Measurements from ENCODE around the gene C2CD4C.
A peak's percentile ranks its signal among the peaks of the same experiment; 100 is the strongest.
"Not testable (repeated sequence)": the region's sequence is repeated elsewhere in the genome, so short reads cannot be mapped to it uniquely, and the experiment has no call there.

C2CD4C gene

DNA sequence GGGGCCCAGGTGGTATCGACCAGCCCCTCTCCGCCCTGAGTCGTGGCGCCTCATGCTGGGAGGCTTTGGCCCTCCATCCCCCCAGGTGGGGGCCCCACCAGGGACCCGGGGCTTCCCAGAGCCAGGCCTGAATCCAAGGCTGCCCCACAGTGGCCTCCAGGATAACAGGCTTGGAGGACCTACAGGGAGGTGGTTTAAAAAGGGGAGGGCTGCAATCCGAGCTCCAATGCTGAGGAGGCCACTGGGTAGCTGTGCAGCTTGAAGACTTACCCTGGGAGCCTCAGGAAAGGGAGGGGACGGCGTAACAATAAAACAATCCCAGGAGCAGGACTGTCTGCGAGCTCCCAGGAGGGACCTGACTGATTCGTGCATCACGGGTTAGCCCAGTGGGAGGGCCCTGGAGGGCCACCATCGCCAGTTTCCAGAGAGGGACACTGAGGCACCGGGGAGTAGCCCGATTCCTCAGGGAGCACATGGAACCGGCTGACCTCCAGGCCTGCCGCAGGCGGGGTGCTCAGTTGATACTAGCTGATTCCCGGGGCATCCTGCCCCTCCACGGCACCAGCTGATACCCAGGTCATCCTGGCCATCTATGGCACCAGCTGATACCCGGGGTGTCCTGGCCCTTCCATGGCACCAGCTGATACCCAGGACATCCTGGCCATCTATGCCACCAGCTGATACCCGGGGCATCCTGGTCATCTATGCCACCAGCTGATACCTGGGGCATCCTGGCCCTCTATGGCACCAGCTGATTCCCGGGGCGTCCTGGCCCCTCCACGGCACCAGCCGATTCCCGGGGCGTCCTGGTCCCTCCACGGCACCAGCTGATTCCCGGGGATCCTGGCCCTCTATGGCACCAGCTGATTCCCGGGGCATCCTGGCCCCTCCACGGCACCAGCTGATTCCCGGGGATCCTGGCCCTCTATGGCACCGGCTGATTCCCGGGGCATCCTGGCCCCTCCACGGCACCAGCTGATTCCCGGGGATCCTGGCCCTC is 3.7 kb upstream of the C2CD4C start:
- peak; percentile 40 for DNase-seq

DNA sequence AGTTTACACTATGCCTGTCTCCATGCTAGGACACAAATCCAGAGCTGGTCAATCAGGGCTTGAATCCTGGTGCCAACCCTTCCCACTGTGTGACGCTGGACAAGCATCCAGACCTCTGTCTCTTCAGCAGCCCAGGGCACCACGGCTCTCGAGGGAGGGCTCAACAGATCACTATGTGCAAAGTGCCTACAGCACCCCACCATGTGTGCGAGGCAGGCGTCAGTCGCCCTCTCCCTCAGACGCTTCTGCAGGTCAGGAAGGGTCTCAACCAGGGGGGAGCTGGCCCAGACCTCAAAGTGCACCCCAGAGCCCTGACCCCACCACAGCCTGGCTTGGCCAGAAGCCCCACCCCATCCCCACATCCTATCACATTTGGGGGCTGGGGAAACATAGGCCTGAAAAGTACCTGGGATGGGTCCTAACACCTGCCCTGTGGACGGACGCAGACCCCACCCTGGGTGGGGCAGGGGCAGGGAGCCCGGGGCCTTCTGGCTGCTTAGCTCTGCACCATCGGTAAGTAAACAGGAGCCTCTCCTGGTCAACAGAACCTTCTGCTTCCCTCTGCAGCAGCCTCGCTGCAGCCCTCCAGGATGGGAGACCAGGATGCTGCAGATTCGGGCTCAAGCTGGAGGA is 2.9 kb upstream of the C2CD4C start:
- peak; percentile 42 for DNase-seq

DNA sequence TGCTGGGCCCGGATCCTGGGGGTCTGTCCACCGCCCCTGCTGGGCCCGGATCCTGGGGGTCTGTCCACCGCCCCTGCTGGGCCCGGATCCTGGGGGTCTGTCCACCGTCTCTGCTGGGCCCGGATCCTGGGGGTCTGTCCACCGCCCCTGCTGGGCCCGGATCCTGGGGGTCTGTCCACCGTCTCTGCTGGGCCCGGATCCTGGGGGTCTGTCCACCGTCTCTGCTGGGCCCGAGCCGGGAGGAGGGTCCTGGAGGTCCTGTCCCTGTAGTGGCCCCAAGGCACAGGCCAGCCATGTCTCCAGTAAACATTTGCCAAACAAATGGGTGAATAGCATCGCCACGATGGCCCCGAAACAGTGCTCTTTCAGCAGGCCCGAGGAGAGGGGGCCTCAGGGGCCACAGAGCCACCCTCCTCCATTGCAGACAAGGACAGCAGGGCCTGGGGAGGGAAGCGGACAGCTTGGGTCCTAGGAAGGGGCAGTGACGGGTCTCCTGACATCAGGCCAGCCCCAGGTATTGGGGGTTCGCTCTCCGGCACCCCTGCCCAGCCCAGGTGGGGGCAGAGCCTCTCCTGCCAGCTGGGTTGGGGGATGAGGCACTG is 2.3 kb upstream of the C2CD4C start:
- not testable (repeated sequence) for DNase-seq

DNA sequence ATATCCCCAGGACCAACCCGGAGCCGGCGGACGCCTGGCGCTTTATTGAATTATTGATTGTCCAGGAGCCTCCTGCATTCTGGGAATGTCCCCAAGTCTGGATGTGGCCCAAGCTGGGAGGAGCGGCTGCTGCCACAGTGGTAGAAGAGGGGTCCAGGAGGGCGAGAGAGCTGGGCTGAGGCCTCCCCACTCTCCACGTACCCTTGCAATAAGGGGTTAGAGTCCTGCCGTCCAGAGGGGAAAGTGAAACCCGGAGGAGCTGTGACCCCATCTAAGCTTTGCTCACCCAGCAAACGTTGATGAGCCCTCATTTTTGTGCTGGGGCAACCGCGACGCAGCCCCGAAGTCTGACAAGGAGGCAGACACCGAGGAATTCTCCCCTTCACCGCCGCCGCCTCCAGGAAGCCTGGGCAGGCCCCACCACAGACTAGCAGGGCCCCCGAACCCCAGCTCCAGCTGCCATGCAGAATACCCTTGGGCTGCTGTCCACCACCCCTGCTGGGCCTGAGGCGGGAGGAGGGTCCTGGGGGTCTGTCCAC is 1.4 kb upstream of the C2CD4C start:
- peak; percentile 39 for DNase-seq

DNA sequence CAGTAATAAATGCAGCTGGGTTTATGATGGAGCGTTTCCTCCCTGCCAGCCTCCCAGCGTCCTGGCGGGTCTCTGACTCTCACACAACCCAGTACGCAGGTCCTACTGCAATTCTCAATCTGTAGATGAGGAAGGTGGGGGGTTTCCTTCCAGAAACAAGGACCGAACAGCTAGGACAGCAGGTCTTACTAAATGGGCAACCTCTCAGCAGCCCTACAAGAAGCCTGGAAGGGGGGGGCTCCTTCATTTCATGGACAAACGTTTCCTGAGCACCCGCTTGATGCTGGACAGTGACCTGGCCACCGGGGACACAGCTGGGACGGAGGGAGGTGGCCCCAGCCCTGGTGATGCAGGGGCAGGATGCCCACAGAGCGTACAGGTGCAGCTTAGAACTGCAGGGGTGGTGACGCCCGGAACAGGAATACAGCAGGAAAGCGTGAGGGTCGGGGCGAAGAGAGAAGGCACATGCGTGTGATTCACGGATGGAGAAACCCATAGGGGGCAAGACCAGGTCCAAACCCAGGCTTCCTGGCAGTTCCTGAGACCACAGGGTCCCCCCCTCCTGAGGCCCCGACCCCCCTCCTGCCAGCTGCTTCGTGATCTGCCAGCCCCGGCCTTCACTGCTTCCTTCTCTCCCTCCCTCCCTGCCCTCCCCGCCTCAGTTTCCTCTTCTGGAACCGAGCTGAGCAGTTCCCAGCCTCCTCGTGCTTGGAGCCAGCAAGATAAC is 732 bp upstream of the C2CD4C start:
- no peak for DNase-seq

DNA sequence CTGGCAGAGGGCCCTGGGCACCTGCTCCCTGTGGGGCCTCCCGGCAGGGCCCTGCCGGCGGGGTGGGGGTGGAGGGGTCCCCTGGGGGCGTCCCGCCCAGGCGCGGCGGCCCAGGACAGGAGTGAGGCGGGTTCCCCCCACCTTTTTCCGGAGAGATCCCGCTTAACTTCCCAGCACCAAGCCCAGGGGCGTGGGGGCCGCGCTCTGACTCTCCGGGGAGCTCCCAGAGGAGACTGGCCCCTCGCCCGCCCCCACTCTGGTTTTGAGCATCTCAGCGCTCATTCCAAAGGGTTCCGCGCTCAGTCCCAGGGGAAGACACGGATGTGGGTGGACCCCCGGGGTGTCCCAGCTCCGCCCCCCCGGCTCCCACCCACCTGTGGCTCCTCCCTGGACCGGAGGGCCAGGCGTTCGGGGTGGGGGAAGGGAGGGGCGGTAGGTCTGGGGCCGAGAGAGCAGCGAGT is 476 bp downstream of the C2CD4C start:
- DNase-seq = no peak

DNA sequence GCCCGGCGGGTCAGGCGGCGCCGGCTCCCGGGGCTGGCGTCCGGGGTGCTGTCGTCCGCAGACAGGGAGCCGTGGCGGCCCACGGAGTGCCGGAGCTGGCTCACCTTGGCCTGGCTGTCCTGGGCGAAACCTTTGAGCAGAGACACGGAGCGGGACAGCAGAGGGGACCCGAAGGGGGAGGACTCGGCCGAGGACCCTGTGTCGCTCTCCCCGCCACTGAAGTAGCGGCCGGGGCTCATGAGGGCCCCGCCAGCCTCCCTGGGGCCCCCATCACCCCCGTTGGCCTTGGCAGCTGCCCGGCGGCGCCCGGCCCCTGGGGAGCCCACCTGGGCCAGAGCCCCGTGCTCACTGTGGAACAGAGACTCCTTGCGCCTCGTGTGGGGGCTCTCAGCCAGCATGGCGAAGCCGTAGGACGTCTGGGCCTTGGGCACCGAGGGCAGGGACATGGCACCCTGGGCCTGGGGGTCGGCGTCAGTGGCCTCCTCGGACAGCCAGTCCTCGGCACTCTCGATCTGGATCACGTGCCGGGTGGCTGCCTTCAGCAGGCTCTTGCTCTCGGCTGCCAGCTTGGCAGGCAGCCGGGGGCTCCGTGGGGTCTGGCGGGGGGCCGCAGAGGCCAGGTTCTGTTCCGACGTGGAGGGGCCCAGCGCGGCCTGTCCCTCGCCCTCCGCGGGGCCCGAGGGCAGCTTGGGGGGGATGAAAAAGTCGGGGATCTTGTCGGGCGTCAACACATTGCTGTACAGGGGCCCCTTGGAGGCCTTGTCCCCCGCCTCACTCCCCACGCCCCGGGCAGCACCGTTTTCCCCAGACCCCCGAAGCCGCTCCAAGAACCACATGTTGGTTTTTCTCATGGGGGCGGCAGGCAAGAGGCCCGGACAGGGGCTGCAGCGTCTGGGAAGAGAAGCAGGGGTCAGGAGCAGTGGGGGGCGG is 1.2 kb downstream of the C2CD4C start:
- DNase-seq = peak; percentile 33

DNA sequence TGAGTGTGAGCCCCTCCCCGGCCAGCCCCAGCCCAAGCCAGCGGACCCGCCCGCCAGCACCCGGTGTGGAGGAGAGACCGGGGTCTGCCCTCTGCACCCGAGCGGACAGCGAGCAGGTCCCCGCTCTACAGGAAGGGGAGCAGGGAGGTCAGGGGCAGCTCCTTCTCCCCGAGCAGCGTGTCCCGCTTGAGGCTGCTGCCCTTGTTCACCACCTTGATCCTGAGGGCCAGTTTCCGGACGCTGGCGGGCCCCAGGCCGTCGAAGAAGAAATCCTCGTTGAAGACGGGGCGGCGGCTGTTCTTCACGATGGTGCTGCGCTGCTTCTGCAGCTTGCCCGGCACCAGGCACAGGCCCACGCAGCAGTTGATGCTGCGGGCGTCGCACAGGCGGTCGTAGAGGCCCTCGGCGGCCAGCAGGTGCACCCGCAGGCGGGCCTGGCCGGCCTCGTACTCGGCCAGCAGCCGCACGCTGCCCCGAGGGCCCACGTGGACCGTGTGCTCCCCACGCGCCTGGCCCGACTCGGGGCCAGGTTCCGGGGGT is 1.9 kb downstream of the C2CD4C start:
- DNase-seq = peak; percentile 20

DNA sequence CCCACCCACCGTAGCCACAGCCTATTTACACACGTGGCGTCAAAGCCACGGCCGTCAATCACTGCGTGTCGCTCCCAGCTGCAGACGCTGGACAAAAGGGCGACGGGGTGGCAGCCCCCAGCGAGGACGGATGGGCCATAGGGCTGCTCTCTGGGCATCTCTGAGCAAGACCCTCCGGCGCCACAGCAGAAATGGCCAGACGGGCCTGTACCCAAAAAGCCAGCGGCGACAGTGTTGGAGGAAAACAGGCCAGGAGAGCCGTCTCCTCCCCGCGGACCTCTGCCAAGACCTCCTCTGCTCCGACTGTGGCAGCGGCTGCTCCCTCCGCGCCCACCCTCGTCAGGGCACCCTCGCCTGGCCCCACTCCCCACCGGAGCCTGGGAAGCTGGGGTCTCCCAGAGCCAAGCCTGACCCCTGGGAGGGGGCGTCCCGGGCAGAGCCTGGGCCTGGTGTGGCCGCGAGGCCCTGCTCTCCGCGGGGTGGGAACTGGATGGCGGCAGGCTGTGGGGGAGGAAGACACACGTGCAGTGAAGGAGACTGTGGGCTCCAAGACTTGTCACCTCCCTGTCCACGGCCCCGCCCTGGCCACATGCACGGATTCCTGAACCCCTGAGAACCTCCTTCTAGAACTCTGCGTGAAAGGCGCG is 2.7 kb downstream of the C2CD4C start:
- DNase-seq = peak; percentile 42

DNA sequence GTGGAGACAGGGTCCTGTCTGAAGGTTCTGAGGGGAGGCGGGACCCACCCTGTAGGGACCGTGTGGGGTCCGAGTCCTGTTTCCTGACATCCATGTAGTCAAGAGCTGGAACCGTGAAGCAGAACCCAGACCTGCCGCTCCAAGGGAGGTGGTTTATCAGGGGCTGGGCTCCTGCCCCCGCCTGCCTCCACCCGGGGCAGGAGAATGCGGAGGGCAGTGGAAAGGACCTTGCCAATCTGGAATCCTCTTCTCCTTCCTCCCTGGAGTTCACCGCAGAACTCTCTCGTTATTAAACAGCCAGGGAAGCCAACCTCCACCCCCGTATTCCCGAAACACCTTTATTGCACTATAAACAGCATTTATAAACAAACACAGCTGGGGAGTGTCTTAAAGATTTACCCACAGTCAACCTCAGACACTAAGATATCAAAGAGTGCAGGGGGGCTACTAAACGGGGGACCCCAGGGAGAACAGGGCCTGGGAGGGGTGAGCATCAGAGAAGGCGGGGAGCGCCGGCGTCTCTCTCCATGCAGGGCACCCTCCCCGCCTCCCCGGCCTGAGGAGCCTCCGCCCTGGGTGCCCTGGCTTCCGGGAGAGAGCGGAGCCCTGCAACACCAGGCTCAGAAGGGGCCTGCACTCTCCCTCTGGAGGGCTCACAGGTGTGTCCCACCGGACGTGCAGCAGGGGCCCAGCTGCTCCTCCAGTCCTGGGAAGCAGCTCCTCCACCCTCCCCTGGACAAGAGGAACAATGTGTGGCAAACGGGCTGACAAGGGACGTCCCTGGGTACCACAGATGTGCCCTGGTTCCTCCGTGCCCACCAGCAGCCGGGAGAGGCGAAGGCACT is 3.6 kb downstream of the C2CD4C start:
- peak; percentile 24 for DNase-seq

DNA sequence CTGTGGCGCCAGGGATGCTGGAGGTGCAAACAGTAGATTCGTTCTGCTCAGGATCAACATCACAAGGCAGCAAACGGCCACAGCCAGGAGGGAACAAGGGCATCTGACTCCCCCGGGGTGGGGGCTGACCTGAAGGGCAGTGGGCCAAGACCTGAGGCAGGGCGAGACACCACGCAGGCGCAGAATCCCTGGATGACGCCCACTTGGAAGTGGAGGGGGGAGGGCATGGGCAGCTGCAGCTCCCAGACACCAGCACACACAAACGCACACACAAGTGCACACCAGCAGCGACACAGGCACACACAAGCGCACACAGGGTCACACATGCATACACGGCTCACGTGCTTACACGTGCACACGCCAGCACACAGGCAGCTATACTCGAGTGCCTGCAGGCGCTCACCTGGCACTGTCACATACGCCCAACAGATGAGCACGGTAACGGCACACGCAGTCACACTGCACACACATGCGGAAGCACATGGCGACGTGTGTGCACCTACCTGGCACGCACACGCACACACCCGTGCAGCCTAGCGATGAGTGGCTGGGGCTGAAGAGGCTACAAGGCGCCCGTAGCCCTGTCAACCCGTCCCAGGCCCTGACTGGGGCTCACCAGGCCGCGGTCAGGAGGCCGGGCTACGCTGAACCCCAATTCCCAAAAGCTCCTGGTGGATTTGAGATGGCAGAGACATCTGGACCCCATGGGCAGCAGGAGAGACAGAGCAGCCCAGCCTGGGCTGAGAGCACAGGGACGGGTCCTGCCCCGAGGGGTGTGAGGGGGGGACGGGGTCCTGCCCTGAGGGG is 5.5 kb downstream of the C2CD4C start:
- peak; percentile 56 for DNase-seq

DNA sequence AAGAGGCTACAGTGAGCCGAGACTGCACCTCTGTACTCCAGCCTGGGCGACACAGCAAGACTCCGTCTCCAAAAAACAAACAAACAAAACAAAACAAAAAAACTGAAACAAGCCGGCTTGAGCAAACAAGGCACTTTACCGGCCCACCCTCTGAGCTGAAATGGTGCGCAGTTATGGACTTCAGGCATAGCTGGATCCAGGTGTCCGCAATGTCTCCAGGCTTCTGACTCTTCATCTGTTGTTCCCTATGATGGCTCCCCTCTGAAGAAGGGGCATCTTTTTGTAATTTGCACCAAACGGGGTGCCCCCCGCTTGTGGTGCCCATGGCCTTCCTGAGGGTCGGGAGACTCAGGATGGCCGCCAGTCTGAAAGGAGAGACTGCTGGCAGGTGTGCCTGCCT is 6.2 kb downstream of the C2CD4C start:
- no peak for DNase-seq

DNA sequence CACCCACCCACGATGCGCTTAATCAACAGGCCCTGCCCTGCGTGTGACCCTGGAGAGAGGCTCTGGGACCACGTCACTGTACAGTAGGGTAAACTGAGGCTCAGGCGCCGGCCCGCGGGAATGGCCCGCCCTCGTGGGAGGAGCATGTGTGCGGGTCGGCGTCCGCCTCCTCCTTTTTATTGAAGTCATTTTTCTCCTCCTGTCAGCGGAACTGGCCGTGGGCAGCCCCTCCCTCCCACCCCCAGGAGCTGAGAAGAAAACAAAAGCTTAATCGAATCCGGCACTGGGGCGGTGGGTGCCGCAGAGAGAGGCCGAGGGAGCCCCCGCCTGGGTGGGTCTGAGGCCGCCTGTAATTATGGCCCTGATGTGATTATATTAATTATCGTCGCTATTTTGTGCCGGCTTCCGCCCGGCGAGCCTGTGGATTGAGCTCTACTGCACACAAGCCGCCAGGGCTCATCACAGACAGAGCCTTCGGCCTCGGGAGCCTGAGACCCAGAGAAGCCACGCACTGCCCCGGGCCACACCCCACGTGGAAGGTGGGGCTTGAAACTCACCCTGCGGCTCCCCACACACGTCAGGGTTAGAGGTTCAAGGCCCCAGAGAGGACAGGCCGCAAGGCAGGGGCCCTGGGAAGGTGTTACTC is 7.0 kb downstream of the C2CD4C start:
- peak; percentile 78 for DNase-seq

DNA sequence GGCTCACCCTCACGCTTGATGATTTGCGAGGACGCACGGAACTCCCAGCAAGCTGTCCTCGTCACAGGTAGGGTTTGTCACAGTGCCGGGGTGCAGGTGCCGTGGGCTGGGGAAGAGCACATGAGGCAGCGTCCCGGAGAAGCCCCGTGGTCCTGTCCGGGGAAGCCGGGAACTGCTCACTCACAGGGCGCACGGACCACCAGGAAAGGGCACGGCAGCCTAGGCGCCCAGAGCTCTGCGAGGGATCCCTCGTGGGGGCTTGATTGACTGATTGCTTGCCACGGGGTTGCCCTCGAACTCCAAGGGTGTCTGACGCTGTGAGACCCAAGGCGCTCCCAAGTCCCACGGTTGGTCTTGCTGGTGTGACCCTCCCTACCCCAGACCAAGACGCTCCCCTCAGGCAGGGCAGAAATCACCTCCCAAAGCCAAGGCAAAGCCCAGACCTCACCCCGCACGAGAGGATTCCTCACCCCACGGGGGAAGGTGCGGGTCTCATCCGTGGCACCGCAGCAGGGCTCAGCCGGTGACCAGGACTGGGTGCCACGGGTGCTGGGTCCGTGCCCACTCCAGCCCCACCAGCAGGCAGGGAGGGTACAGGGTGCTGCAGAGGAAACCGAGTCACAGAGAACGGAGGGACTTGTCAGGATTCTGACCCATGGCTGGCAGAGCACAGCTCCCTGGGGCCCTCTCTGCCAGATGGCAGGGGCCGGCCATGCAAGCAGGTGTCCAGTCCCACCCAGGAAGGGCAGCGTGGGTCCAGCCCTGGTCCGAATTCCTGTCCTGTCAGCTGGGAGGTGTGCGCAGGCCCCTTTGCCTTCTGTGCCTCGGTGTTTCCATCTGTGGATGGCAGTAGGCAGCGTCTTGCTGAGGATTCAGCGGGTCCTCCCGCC is 7.7 kb downstream of the C2CD4C start:
- no peak for DNase-seq

DNA sequence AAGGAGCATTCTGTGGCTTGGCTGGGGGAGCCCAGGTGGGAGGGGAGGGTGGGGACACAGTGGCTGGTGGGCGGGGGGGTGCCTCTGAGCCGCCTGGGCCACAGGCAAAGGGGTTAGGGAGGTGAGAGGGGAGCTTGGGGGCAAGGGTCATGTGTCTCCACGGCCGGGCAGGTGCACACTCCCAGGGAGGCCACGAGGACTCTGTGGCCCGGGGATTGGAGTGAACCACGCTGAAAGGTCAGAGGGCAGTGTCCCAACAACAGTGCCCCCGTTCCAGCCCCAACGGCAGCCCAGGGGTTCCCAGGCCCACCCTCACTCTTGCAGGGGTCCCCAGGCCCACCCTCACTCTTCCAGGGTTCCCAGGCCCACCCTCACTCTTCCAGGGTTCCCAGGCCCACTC is 9.6 kb downstream of the C2CD4C start:
- DNase-seq = no peak

DNA sequence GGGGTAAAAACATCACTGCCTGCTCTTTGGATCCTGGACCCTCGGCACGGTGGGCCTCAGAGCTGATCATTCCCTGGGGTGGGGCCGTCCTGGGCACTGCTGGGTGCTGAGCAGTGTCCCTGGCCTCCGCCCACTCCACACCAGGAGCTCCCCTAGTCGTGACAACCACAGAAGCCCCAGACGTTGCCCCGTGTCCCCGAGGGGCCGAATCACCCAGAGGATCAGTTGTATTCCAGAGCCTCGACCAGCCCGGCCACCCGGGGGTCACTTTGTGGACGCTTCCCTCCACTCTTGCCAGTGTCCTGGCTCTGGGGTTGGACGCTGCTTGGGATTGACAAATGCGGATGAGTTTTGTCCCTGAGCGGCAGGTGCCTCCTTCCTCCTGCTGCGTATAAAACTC is 10.2 kb downstream of the C2CD4C start:
- no peak for DNase-seq
